Vagina (tissue), 2 donors: ENCODE results near the gene AKR1A1. TPM values are rescaled to one million over a fixed set of nuclear protein-coding genes. Genes with fewer than 3 reads are reported as not detected.
A peak's percentile ranks its signal among the peaks of the same experiment; 100 is the strongest.

Experiments
- DNase-seq, 2 donors: peaks; one replicate each; pipeline ENCODE4 v3.0.0-alpha.2; 2017; ENCODE audit errors: extremely low spot score in 2 of 2
- H3K27ac ChIP-seq: fragments of 200-600 bp; sonication (generic); one replicate; pipeline ENCODE4 v1.5.1; 2019
- H3K27me3 ChIP-seq: fragments of 200-600 bp; sonication (generic); one replicate; pipeline ENCODE4 v1.5.1; 2019
- H3K36me3 ChIP-seq, 2 donors: fragments of 200-600 bp; sonication (generic); one replicate each; pipeline ENCODE4 v1.5.1; 2017 to 2019
- H3K4me1 ChIP-seq: fragments of 200-600 bp; sonication (generic); one replicate; pipeline ENCODE4 v1.5.1; 2019
- H3K4me3 ChIP-seq, 2 donors: fragments of 200-600 bp; sonication (generic); 1 replicate in 1 of 2; 2 replicates in 1 of 2; pipeline ENCODE4 v1.5.1; 2016 to 2019
- H3K9me3 ChIP-seq: fragments of 200-600 bp; sonication (generic); one replicate; pipeline ENCODE4 v1.5.1; 2019
- POLR2A ChIP-seq, 2 donors: fragments of 450-650 bp; IDR thresholded peaks; one replicate each; pipeline ENCODE4 v1.6.1; 2017; ENCODE audit warnings: antibody characterized with exemption in 2 of 2, mild to moderate bottlenecking in 2 of 2, moderate library complexity in 2 of 2
- POLR2AphosphoS5 ChIP-seq, 2 donors: sonication (generic); formaldehyde crosslinking; IDR thresholded peaks; one replicate each; pipeline ENCODE4 v1.9.0; 2017; ENCODE audit warnings: antibody characterized with exemption in 2 of 2, mild to moderate bottlenecking in 2 of 2, low read depth in 1 of 2; ENCODE audit not compliant: insufficient read depth in 1 of 2
- intact Hi-C: fragments of 100-400 bp; cut with DNase I; formaldehyde crosslinking; loops from one replicate; pipeline ENCODE4 v1.15.1; 2023
- total RNA-seq: library from RNA; depleted of rRNA; stranded (reverse); fragments of >200 nt; gene quantifications from one replicate; pipeline ENCODE4 v1.2.3, GENCODE V29; 2016
- TF ChIP-seq, protein P1 (sequence below), 3 experiments: fragments of 450-650 bp in 2 of 3; fragments of 200-600 bp in 1 of 3; sonication (generic) in 1 of 3; IDR thresholded peaks; one replicate each; pipeline ENCODE4 v1.5.1; 2017 to 2019; ENCODE audit warnings: antibody characterized with exemption in 3 of 3, mild to moderate bottlenecking in 2 of 3, moderate library complexity in 2 of 3

Gene AKR1A1
- total RNA-seq, 1 donor from 2014 or later = 80.3 TPM

- Histone ChIP-seq H3K27ac (peak overlapping the region; percentile 92), H3K4me3 (peak overlapping the region; percentile 86 to 100), H3K9me3 (no peaks in the 10 kb centered on the region), H3K36me3 (no peaks in the 10 kb centered on the region), H3K27me3 (no peaks in the 10 kb centered on the region), H3K4me1 (peaks cover 30% of the 10 kb centered on the region)
- intact Hi-C loops = no loop called here
- TF ChIP-seq POLR2A (IDR thresholded peaks at IDR 0.05) (no peak), POLR2AphosphoS5 (IDR thresholded peaks at IDR 0.05; ENCODE audit: insufficient read depth in 1 of 2, low read depth in 1 of 2) (peak; percentile 6 to 47)
- TF ChIP-seq, protein P1, sequence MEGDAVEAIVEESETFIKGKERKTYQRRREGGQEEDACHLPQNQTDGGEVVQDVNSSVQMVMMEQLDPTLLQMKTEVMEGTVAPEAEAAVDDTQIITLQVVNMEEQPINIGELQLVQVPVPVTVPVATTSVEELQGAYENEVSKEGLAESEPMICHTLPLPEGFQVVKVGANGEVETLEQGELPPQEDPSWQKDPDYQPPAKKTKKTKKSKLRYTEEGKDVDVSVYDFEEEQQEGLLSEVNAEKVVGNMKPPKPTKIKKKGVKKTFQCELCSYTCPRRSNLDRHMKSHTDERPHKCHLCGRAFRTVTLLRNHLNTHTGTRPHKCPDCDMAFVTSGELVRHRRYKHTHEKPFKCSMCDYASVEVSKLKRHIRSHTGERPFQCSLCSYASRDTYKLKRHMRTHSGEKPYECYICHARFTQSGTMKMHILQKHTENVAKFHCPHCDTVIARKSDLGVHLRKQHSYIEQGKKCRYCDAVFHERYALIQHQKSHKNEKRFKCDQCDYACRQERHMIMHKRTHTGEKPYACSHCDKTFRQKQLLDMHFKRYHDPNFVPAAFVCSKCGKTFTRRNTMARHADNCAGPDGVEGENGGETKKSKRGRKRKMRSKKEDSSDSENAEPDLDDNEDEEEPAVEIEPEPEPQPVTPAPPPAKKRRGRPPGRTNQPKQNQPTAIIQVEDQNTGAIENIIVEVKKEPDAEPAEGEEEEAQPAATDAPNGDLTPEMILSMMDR (IDR thresholded peaks at IDR 0.05) = no peak
- DNase-seq = peak in 1 of 2 donors; percentile 89
Measured at GRCh38 chr1:45584351-45585109, 33.9 kb downstream of the AKR1A1 start.

DNA sequence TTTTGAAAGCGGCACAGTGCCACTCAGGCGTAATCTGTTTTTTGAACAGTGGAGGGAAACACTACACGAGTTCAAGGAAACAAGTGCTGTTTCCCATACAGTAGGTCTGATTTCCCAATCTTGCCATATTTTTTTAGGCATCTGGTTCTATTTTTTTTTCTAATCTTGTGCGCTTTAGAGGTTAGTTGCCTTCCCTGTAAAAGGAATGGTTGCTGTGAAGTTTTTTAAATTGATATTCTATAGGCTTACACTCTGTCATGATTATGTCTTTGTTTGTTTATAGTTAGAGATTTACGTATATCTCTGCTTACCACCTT, 34.4 kb downstream of the AKR1A1 start:
- H3K4me1 ChIP-seq = peaks cover 36% of the 10 kb centered on the region
- no peaks in the 10 kb centered on the region for H3K9me3 ChIP-seq
- H3K36me3 ChIP-seq = no peaks in the 10 kb centered on the region
- no peak for TF ChIP-seq POLR2AphosphoS5 (IDR thresholded peaks at IDR 0.05; ENCODE audit: insufficient read depth in 1 of 2, low read depth in 1 of 2)
- no peak for TF ChIP-seq POLR2A (IDR thresholded peaks at IDR 0.05)
- TF ChIP-seq, protein P1 (IDR thresholded peaks at IDR 0.05) = no peak
- DNase-seq = no peak
- peak overlapping the region; percentile 92 for H3K27ac ChIP-seq
- peak overlapping the region; percentile 86 to 100 for H3K4me3 ChIP-seq
- intact Hi-C loops = no loop called here
- no peaks in the 10 kb centered on the region for H3K27me3 ChIP-seq

DNA sequence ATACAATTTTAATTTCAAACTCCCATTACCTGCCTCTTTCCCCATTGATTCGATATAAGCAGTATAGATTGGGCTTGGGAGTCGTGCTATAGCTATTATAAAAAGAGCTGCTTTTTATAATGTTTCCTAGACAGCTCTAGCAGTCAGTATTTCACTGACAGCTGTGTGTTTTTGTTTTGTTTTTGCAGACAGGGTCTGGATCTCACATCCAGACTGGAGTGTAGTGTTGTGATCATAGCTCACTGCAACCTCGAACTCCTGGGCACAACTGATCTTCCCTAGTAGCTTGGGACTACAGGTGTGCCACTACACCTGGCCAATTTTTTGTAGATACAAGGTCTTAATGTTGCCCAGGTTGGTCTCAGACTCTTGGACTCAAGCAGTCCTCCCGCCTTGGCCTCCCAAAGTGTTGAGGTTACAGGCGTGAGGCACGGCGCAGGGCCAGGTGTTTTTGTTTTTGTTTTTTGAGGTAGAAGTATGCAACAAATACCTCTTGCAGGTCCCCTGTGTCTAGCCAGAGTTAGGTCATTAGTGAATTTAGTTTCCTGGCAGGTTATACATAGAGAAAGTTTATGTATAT, 35.0 kb downstream of the AKR1A1 start:
- Histone ChIP-seq H3K36me3 (no peaks in the 10 kb centered on the region), H3K4me3 (peak overlapping the region; percentile 86 to 100), H3K27me3 (no peaks in the 10 kb centered on the region), H3K27ac (no peak overlapping the region), H3K9me3 (no peaks in the 10 kb centered on the region), H3K4me1 (peaks cover 37% of the 10 kb centered on the region)
- TF ChIP-seq POLR2A (IDR thresholded peaks at IDR 0.05) = no peak
- TF ChIP-seq, protein P1 (IDR thresholded peaks at IDR 0.05) = no peak
- no peak for TF ChIP-seq POLR2AphosphoS5 (IDR thresholded peaks at IDR 0.05; ENCODE audit: insufficient read depth in 1 of 2, low read depth in 1 of 2)
- intact Hi-C loops = no loop called here
- no peak for DNase-seq

GRCh38 chr1:45586769-45587168, 36.1 kb downstream of the AKR1A1 start:
- peaks cover 37% of the 10 kb centered on the region for H3K4me1 ChIP-seq
- H3K36me3 ChIP-seq = no peaks in the 10 kb centered on the region
- H3K27me3 ChIP-seq = no peaks in the 10 kb centered on the region
- no peak for TF ChIP-seq POLR2A (IDR thresholded peaks at IDR 0.05)
- TF ChIP-seq POLR2AphosphoS5 (IDR thresholded peaks at IDR 0.05; ENCODE audit: insufficient read depth in 1 of 2, low read depth in 1 of 2) = no peak
- TF ChIP-seq, protein P1 (IDR thresholded peaks at IDR 0.05) = no peak
- no peaks in the 10 kb centered on the region for H3K9me3 ChIP-seq
- intact Hi-C loops = no loop called here
- DNase-seq = no peak
- H3K4me3 ChIP-seq = peak overlapping the region in 1 of 2 donors; percentile 100
- H3K27ac ChIP-seq = no peak overlapping the region

DNA sequence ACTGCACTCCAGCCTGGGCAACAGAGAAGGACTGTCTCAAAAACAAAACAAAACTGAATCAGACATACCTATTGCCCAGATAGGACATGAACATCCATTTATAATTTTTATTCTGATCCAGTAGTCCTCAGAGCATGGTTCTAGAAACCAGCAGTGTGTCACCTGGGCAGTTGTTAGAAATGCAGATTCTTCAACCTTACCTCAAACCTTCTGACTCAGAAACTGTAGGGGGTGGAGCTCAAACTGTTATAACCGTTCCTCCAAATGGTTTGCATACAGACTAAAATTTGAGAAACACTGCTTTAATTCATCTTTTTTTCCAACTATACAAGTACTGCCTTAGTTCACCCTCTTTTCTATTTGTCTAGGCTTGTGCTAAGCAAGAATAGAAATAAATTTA, 39.2 kb downstream of the AKR1A1 start:
- TF ChIP-seq POLR2AphosphoS5 (IDR thresholded peaks at IDR 0.05; ENCODE audit: insufficient read depth in 1 of 2, low read depth in 1 of 2) (no peak), POLR2A (IDR thresholded peaks at IDR 0.05) (no peak)
- TF ChIP-seq, protein P1 (IDR thresholded peaks at IDR 0.05) = no peak
- intact Hi-C loops = no loop called here
- H3K4me1 ChIP-seq = peaks cover 32% of the 10 kb centered on the region
- H3K4me3 ChIP-seq = peak overlapping the region in 1 of 2 donors; percentile 17
- H3K27me3 ChIP-seq = no peaks in the 10 kb centered on the region
- no peak for DNase-seq
- no peak overlapping the region for H3K27ac ChIP-seq
- H3K36me3 ChIP-seq = peaks cover 0 to 18% of the 10 kb centered on the region in 2 donors
- H3K9me3 ChIP-seq = no peaks in the 10 kb centered on the region
